HEK293T (cell line): ENCODE data around the gene GABRA4.

Experiments used
- CTCF ChIA-PET: fragments of 350-600 bp; formaldehyde crosslinking; extraction: SDS; loops from one replicate; lab custom pipeline; 2021; ENCODE audit warnings: antibody characterized with exemption, inconsistent platforms; lab: Yijun Ruan, JAX
- POLR2A ChIA-PET: fragments of 350-600 bp; formaldehyde crosslinking; extraction: SDS; loops from one replicate; lab custom pipeline; 2020; ENCODE audit warnings: antibody characterized with exemption, inconsistent platforms; lab: Yijun Ruan, JAX
- DNase-seq: peaks from one replicate; pipeline ENCODE4 v3.0.0; 2012; ENCODE audit warnings: mixed read lengths; ENCODE audit errors: extremely low spot score
- ARNT ChIP-seq: fragments of 450-650 bp; IDR thresholded peaks from 2 replicates; pipeline ENCODE4 v1.6.1; 2017; ENCODE audit warnings: mild to moderate bottlenecking
- BHLHE40 ChIP-seq: fragments of 450-650 bp; IDR thresholded peaks from 2 replicates; pipeline ENCODE4 v1.6.1; 2016; ENCODE audit warnings: mild to moderate bottlenecking, moderate library complexity, borderline replicate concordance
- CTBP1 ChIP-seq: fragments of 450-650 bp; IDR thresholded peaks from 2 replicates; pipeline ENCODE4 v1.6.1; 2016; ENCODE audit warnings: borderline replicate concordance
- ELF4 ChIP-seq: fragments of 450-650 bp; IDR thresholded peaks from 2 replicates; pipeline ENCODE4 v1.6.1; 2017; ENCODE audit warnings: antibody characterized with exemption
- FOXA1 ChIP-seq: fragments of 450-650 bp; IDR thresholded peaks from 2 replicates; pipeline ENCODE4 v1.6.1; 2016; ENCODE audit warnings: mild to moderate bottlenecking
- FOXK2 ChIP-seq: fragments of 450-650 bp; IDR thresholded peaks from 2 replicates; pipeline ENCODE4 v1.6.1; 2016; ENCODE audit warnings: mild to moderate bottlenecking
- FOXM1 ChIP-seq: fragments of 450-650 bp; IDR thresholded peaks from 2 replicates; pipeline ENCODE4 v1.6.1; 2017; ENCODE audit warnings: mild to moderate bottlenecking, borderline replicate concordance
- HDGF ChIP-seq: fragments of 450-650 bp; IDR thresholded peaks from 2 replicates; pipeline ENCODE4 v1.6.1; 2017; ENCODE audit warnings: antibody characterized with exemption, borderline replicate concordance
- L3MBTL2 ChIP-seq: fragments of 450-650 bp; conservative IDR thresholded peaks from 2 replicates; pipeline ENCODE4 v1.6.1; 2016; ENCODE audit warnings: mild to moderate bottlenecking
- LEF1 ChIP-seq: fragments of 450-650 bp; IDR thresholded peaks from 2 replicates; pipeline ENCODE4 v1.6.1; 2017; ENCODE audit warnings: mild to moderate bottlenecking, borderline replicate concordance
- NFRKB ChIP-seq: fragments of 450-650 bp; IDR thresholded peaks from 2 replicates; pipeline ENCODE4 v1.6.1; 2016; ENCODE audit warnings: mild to moderate bottlenecking, moderate library complexity
- PKNOX1 ChIP-seq: fragments of 450-650 bp; IDR thresholded peaks from 2 replicates; pipeline ENCODE4 v1.6.1; 2016
- SP1 ChIP-seq: fragments of 450-650 bp; IDR thresholded peaks from 2 replicates; pipeline ENCODE4 v1.6.1; 2017
- SUZ12 ChIP-seq: fragments of 450-650 bp; IDR thresholded peaks from 2 replicates; pipeline ENCODE4 v1.6.1; 2016; ENCODE audit warnings: mild to moderate bottlenecking
- TARDBP ChIP-seq: fragments of 450-650 bp; IDR thresholded peaks from 2 replicates; pipeline ENCODE4 v1.6.1; 2016
- ZNF384 ChIP-seq: fragments of 450-650 bp; IDR thresholded peaks from 2 replicates; pipeline ENCODE4 v1.6.1; 2016

GABRA4 gene

GRCh38 chr4:46975812-46976553 lies 17.4 kb downstream of the GABRA4 start:
- POLR2A ChIA-PET = no interaction called here
- DNase-seq = no peak
- CTCF ChIA-PET = no interaction called here
- no peak for TF ChIP-seq PKNOX1
- TF ChIP-seq HDGF = no peak
- no peak for TF ChIP-seq LEF1
- TF ChIP-seq SP1 = no peak
- TF ChIP-seq ARNT = no peak
- no peak for TF ChIP-seq ZNF384
- TF ChIP-seq ELF4 = no peak
- no peak for TF ChIP-seq CTBP1
- no peak for TF ChIP-seq FOXM1
- no peak for TF ChIP-seq SUZ12
- no peak for TF ChIP-seq L3MBTL2

GRCh38 chr4:46974891-46975543 lies 18.4 kb downstream of the GABRA4 start:
- ChIA-PET POLR2A (no interaction called here), CTCF (no interaction called here)
- DNase-seq = no peak
- no peak for TF ChIP-seq FOXA1
- TF ChIP-seq CTBP1 = no peak
- TF ChIP-seq NFRKB = no peak
- no peak for TF ChIP-seq ARNT
- TF ChIP-seq FOXM1 = no peak
- TF ChIP-seq L3MBTL2 = no peak
- no peak for TF ChIP-seq PKNOX1
- no peak for TF ChIP-seq HDGF
- TF ChIP-seq FOXK2 = no peak
- TF ChIP-seq SP1 = no peak
- TF ChIP-seq ZNF384 = no peak
- TF ChIP-seq TARDBP = no peak

- CTCF ChIA-PET = no interaction called here
- no peak for DNase-seq
- POLR2A ChIA-PET = no interaction called here
- TF ChIP-seq HDGF (no peak), ELF4 (no peak), ZNF384 (no peak), PKNOX1 (no peak), FOXK2 (no peak), SUZ12 (no peak), FOXA1 (no peak), BHLHE40 (no peak), ARNT (no peak), TARDBP (no peak), FOXM1 (no peak), SP1 (no peak), LEF1 (no peak), L3MBTL2 (no peak), NFRKB (no peak), CTBP1 (no peak)
Measured at GRCh38 chr4:46968847-46969246, 24.5 kb downstream of the GABRA4 start.

- ChIA-PET CTCF (no interaction called here), POLR2A (no interaction called here)
- no peak for TF ChIP-seq HDGF
- TF ChIP-seq FOXM1 = no peak
- no peak for TF ChIP-seq CTBP1
- no peak for TF ChIP-seq PKNOX1
- TF ChIP-seq BHLHE40 = no peak
- no peak for DNase-seq
Measured at GRCh38 chr4:46967631-46968030, 25.8 kb downstream of the GABRA4 start.

GRCh38 chr4:46958742-46959488 lies 34.5 kb downstream of the GABRA4 start:
- TF ChIP-seq FOXA1 (no peak), TARDBP (no peak), SP1 (no peak), CTBP1 (no peak), PKNOX1 (no peak), BHLHE40 (no peak), SUZ12 (no peak), LEF1 (no peak), NFRKB (no peak), ZNF384 (no peak), FOXK2 (no peak), HDGF (no peak), ELF4 (no peak)
- CTCF ChIA-PET = interaction anchor here (0.7 kb wide), 1 partner anchor 74 kb away, joined by 3 read pairs; no protein-coding TSS in a partner anchor
- POLR2A ChIA-PET = no interaction called here
- DNase-seq = no peak
